Brain microvascular endothelial cell (primary cell): Measurements from ENCODE around the gene INA.

ENCODE experiments used
- DNase-seq: peaks from one replicate; pipeline ENCODE4 v3.0.0-alpha.2; 2020
- H3K27ac ChIP-seq: fragments of 250-450 bp; sonication (Bioruptor Pico); 2 replicates; pipeline ENCODE4 v1.5.1; 2020; ENCODE audit warnings: mild to moderate bottlenecking, moderate library complexity
- H3K27me3 ChIP-seq: fragments of 250-450 bp; sonication (Bioruptor Pico); replicated peaks from 2 replicates; pipeline ENCODE4 v1.5.1; 2020; ENCODE audit warnings: mild to moderate bottlenecking
- H3K36me3 ChIP-seq: fragments of 250-450 bp; sonication (Bioruptor Pico); replicated peaks from 2 replicates; pipeline ENCODE4 v1.5.1; 2020; ENCODE audit warnings: mild to moderate bottlenecking
- H3K4me3 ChIP-seq: 2 replicates; pipeline ENCODE4 v1.5.1; 2011; ENCODE audit warnings: low read depth, mild to moderate bottlenecking, control low read depth, low read length, moderate library complexity
- CTCF ChIP-seq: IDR thresholded peaks from 2 replicates; pipeline ENCODE4 v1.5.1; 2011; ENCODE audit warnings: low read depth, mild to moderate bottlenecking, moderate library complexity, low read length, control low read depth, inconsistent platforms; ENCODE audit errors: missing control alignments
- in situ Hi-C: cut with HindIII; loops from 2 replicates; pipeline ENCODE4 v1.10.0; 2017; ENCODE audit warnings: low sequenced_read_pairs, low pct_ligation_motif_present

INA gene

GRCh38 chr10:103284170-103284569 is 7.2 kb downstream of the INA start:
- TF ChIP-seq CTCF = no peak
- no peaks in the 10 kb centered on the region for H3K27me3 ChIP-seq
- in situ Hi-C loops = no loop called here
- no peaks in the 10 kb centered on the region for H3K36me3 ChIP-seq
- no peak for DNase-seq
- no peak overlapping the region for H3K27ac ChIP-seq
- no peak overlapping the region for H3K4me3 ChIP-seq

GRCh38 chr10:103287992-103288391 is 11.1 kb downstream of the INA start:
- no peaks in the 10 kb centered on the region for H3K27me3 ChIP-seq
- TF ChIP-seq CTCF = no peak
- H3K4me3 ChIP-seq = no peak overlapping the region

GRCh38 chr10:103291588-103291987 is 14.7 kb downstream of the INA start:
- Histone ChIP-seq H3K4me3 (no peak overlapping the region), H3K36me3 (no peaks in the 10 kb centered on the region), H3K27ac (no peak overlapping the region), H3K27me3 (no peaks in the 10 kb centered on the region)
- no peak for TF ChIP-seq CTCF
- no peak for DNase-seq
- in situ Hi-C loops = no loop called here

More at GRCh38 chr10:103287992-103288391, 11.1 kb downstream of the INA start:
- no peak for DNase-seq
- no peaks in the 10 kb centered on the region for H3K36me3 ChIP-seq
- in situ Hi-C loops = no loop called here
- no peak overlapping the region for H3K27ac ChIP-seq

GRCh38 chr10:103295374-103296015 is 18.6 kb downstream of the INA start:
- no peak overlapping the region for H3K4me3 ChIP-seq
- no peak for TF ChIP-seq CTCF
- H3K27me3 ChIP-seq = no peaks in the 10 kb centered on the region
- H3K36me3 ChIP-seq = no peaks in the 10 kb centered on the region
- in situ Hi-C loops = no loop called here
- DNase-seq = peak; percentile 83
- H3K27ac ChIP-seq = no peak overlapping the region

- Histone ChIP-seq H3K27ac (no peak overlapping the region), H3K27me3 (no peaks in the 10 kb centered on the region), H3K36me3 (peaks cover 14% of the 10 kb centered on the region), H3K4me3 (no peak overlapping the region)
- TF ChIP-seq CTCF = no peak
- no peak for DNase-seq
- in situ Hi-C loops = no loop called here
Measured at GRCh38 chr10:103307594-103307993, 30.7 kb downstream of the INA start.

GRCh38 chr10:103310197-103310596 is 33.3 kb downstream of the INA start:
- Histone ChIP-seq H3K27me3 (no peaks in the 10 kb centered on the region), H3K27ac (no peak overlapping the region), H3K4me3 (no peak overlapping the region), H3K36me3 (peaks cover 17% of the 10 kb centered on the region)
- TF ChIP-seq CTCF = no peak
- in situ Hi-C loops = no loop called here
- no peak for DNase-seq
